HepG2 (cell line): ENCODE data around the gene CFAP300. TPM values are rescaled to one million over a fixed set of nuclear protein-coding genes. Genes with fewer than 3 reads are reported as not detected.

ENCODE experiments used
- ATAC-seq: fragments of 200-7000 bp; cut with Tn5 transposase; 3 replicates; pipeline ENCODE4 v1.9.1; 2020; ENCODE audit warnings: mild to moderate bottlenecking, moderate library complexity
- Bru-seq: library from RNA; stranded (reverse); fragments of 400-500 nt; gene quantifications from one replicate; lab custom pipeline; 2021; lab: Mats Ljungman, UMichigan
- BruChase-seq, 2 experiments: library from RNA; stranded (reverse); fragments of 400-500 nt; gene quantifications; one replicate each; lab custom pipeline; 2021; lab: Mats Ljungman, UMichigan
- BruUV-seq: library from RNA; stranded (reverse); fragments of 400-500 nt; replicated peaks from 2 replicates; lab custom pipeline; 2021; lab: Mats Ljungman, UMichigan
- CTCF ChIA-PET: fragments of 300-600 bp; formaldehyde crosslinking; extraction: SDS; loops from one replicate; lab custom pipeline; 2021; ENCODE audit warnings: low total read pairs, inconsistent platforms, low intra/inter-chr PET ratio; lab: Yijun Ruan, JAX
- POLR2A ChIA-PET: fragments of 350-600 bp; sonication (Branson Sonifier 250); formaldehyde crosslinking; loops from one replicate; lab custom pipeline; 2020; ENCODE audit warnings: antibody characterized with exemption, inconsistent platforms; lab: Yijun Ruan, JAX
- DNase-seq: peaks from one replicate; pipeline ENCODE4 v3.0.0-alpha.2; 2015; ENCODE audit warnings: low spot score
- FAIRE-seq: peaks from 3 replicates; lab custom pipeline; 2011; peaks lifted over from hg19 to GRCh38; lab: Jason Lieb, UNC
- H2AFZ ChIP-seq: one replicate; pipeline ENCODE4 v1.6.1; 2011; ENCODE audit warnings: low read length, inconsistent platforms
- H3K27ac ChIP-seq: fragments of 300-600 bp; 3 replicates; pipeline ENCODE4 v1.8.0; 2011; ENCODE audit warnings: mixed run types, mild to moderate bottlenecking, mixed read lengths, low read length, inconsistent platforms; ENCODE audit not compliant: insufficient read depth; ENCODE audit errors: extremely low read length
- H3K27me3 ChIP-seq, 2 experiments: fragments of 200-600 bp in 1 of 2; 2 replicates in 1 of 2; 3 replicates in 1 of 2; pipeline versions ENCODE4 v1.6.0 to v1.8.0; 2011; ENCODE audit warnings: low read length in 2 of 2, mild to moderate bottlenecking in 2 of 2, moderate library complexity in 2 of 2, inconsistent platforms in 1 of 2; ENCODE audit not compliant: insufficient read depth in 2 of 2, control insufficient read depth in 1 of 2
- H3K36me3 ChIP-seq, 2 experiments: fragments of 200-600 bp in 1 of 2; replicated peaks in 1 of 2; 2 replicates in 1 of 2; 3 replicates in 1 of 2; pipeline versions ENCODE4 v1.5.1 to v1.8.0; 2011; ENCODE audit warnings: low read length in 2 of 2, inconsistent platforms in 1 of 2; ENCODE audit not compliant: insufficient read depth in 2 of 2, control insufficient read depth in 1 of 2
- H3K4me1 ChIP-seq: 2 replicates; pipeline ENCODE4 v1.5.1; 2012; ENCODE audit warnings: low read length, inconsistent platforms; ENCODE audit not compliant: insufficient read depth
- H3K4me2 ChIP-seq: 2 replicates; pipeline ENCODE4 v1.6.0; 2011; ENCODE audit warnings: low read depth, low read length, inconsistent platforms
- H3K4me3 ChIP-seq, 3 experiments: fragments of 200-600 bp in 1 of 3; sonication (generic), shearing (Covaris generic) in 1 of 3; replicated peaks in 1 of 3; 2 replicates each; pipeline ENCODE4 v1.5.1; 2011 to 2016; ENCODE audit warnings: low read length in 3 of 3, inconsistent platforms in 2 of 3, low read depth in 2 of 3, mild to moderate bottlenecking in 2 of 3, control low read depth in 1 of 3, mixed read lengths in 1 of 3; ENCODE audit not compliant: insufficient read depth in 1 of 3
- H3K79me2 ChIP-seq: one replicate; pipeline ENCODE4 v1.6.1; 2011; ENCODE audit warnings: low read length, inconsistent platforms; ENCODE audit not compliant: insufficient read depth
- H3K9ac ChIP-seq: 2 replicates; pipeline ENCODE4 v1.6.0; 2011; ENCODE audit warnings: mild to moderate bottlenecking, low read depth, low read length, inconsistent platforms; ENCODE audit not compliant: insufficient read depth
- H3K9me3 ChIP-seq: 2 replicates; pipeline ENCODE4 v1.5.1; 2012; ENCODE audit warnings: mild to moderate bottlenecking, low read length
- H4K20me1 ChIP-seq: 2 replicates; pipeline ENCODE4 v1.6.0; 2011; ENCODE audit warnings: inconsistent platforms, mild to moderate bottlenecking, low read length, moderate library complexity; ENCODE audit not compliant: insufficient read depth
- GABPB1 ChIP-seq: IDR thresholded peaks from 2 replicates; pipeline ENCODE4 v1.6.1; 2016; ENCODE audit warnings: mild to moderate bottlenecking, missing genetic modification reagents, moderate library complexity, missing compliant biosample characterization
- MED8 ChIP-seq: sonication (generic); formaldehyde crosslinking; IDR thresholded peaks from 2 replicates; pipeline ENCODE4 v1.8.1; 2023; ENCODE audit warnings: mild to moderate bottlenecking, missing genetic modification reagents; ENCODE audit not compliant: insufficient replicate concordance
- RFX3 ChIP-seq: IDR thresholded peaks from 2 replicates; pipeline ENCODE4 v1.6.1; 2016; ENCODE audit warnings: missing biosample characterization, missing genetic modification reagents
- ZNF687 ChIP-seq: sonication (generic); formaldehyde crosslinking; IDR thresholded peaks from 2 replicates; pipeline ENCODE4 v1.5.1; 2020; ENCODE audit warnings: mild to moderate bottlenecking, missing genetic modification reagents, moderate library complexity
- WGBS: methylation state at CpG from one replicate; pipeline ENCODE4 v1.1.6; 2017; ENCODE audit warnings: low lambda C conversion rate; 5-methylcytosine and 5-hydroxymethylcytosine counted together
- in situ Hi-C: cut with HindIII; loops from 2 replicates; pipeline ENCODE4 v1.10.0; 2017; ENCODE audit warnings: low pct_unique_long_range_greater_than_20kb; ENCODE audit not compliant: extremely low pct_ligation_motif_present
- intact Hi-C: fragments of 100-400 bp; cut with micrococcal nuclease; formaldehyde crosslinking; loops from one replicate; pipeline ENCODE4 v1.10.0; 2022; ENCODE audit not compliant: unreplicated experiment
- long read RNA-seq, 2 experiments: library from RNA in 1 of 2; library from polyadenylated mRNA in 1 of 2; stranded (forward) in 1 of 2; unstranded in 1 of 2; transcript quantifications; one replicate each; pipeline ENCODE4 v2.0.0, GENCODE V29; 2019 to 2022
- polyA minus RNA-seq, 3 experiments: library from RNA; depleted of rRNA, polyadenylated mRNA; stranded (reverse); fragments of >200 nt; gene quantifications; 2 replicates each; pipeline ENCODE4 v1.2.3, GENCODE V29; 2011; ENCODE audit warnings: low replicate concordance in 1 of 3
- polyA plus RNA-seq, 8 experiments: library from polyadenylated mRNA; depleted of rRNA in 3 of 8; stranded (reverse) in 7 of 8; unstranded in 1 of 8; fragments of >200 nt; fragmentation: Illumina TruSeq in 4 of 8; extraction: Trizol in 4 of 8; gene quantifications; 2 replicates each; pipeline versions ENCODE4 v1.2.1 to v1.2.3, GENCODE V29; 2011 to 2016; ENCODE audit warnings: low read depth in 4 of 8, missing spikeins in 1 of 8, mixed read lengths in 1 of 8; ENCODE audit not compliant: insufficient read depth in 1 of 8
- total RNA-seq, 5 experiments: library from RNA; depleted of rRNA; stranded (reverse); fragments of >200 nt; fragmentation: Illumina TruSeq; extraction: Trizol; gene quantifications; 2 replicates each; pipeline ENCODE4 v1.2.3, GENCODE V29; 2016; ENCODE audit warnings: low read depth in 1 of 5
- TF ChIP-seq, protein P1 (sequence below): sonication (generic); formaldehyde crosslinking; IDR thresholded peaks from 2 replicates; pipeline ENCODE4 v1.4.0; 2020; ENCODE audit warnings: missing genetic modification reagents, borderline replicate concordance
- TF ChIP-seq, protein P2 (sequence below): sonication (generic); formaldehyde crosslinking; IDR thresholded peaks from 2 replicates; pipeline ENCODE4 v1.5.0; 2020; ENCODE audit warnings: missing genetic modification reagents

The CFAP300 gene
- not detected in 2 replicates for total RNA-seq (2016; rRNA removed; fragmentation: Illumina TruSeq; extraction: Trizol)
- not detected in 2 replicates for total RNA-seq (2016; cell fraction: cytosol; rRNA removed; fragmentation: Illumina TruSeq; extraction: Trizol; ENCODE audit: low read depth)
- total RNA-seq (2016; cell fraction: insoluble cytoplasmic fraction; rRNA removed; fragmentation: Illumina TruSeq; extraction: Trizol) = not detected in 2 replicates
- total RNA-seq (2016; cell fraction: membrane; rRNA removed; fragmentation: Illumina TruSeq; extraction: Trizol) = not detected in 2 replicates
- not detected in 2 replicates for total RNA-seq (2016; cell fraction: nucleus; rRNA removed; fragmentation: Illumina TruSeq; extraction: Trizol)
- not detected in 2 replicates for polyA plus RNA-seq (2011; rRNA removed)
- polyA plus RNA-seq (2011; cell fraction: cytosol; rRNA removed) = not detected in 2 replicates
- not detected in 2 replicates for polyA plus RNA-seq (2011; cell fraction: nucleus; rRNA removed)
- not detected in 2 replicates for polyA plus RNA-seq (2012)
- polyA plus RNA-seq (2016; cell fraction: cytosol; fragmentation: Illumina TruSeq; extraction: Trizol; ENCODE audit: low read depth) = not detected in 2 replicates
- polyA plus RNA-seq (2016; cell fraction: insoluble cytoplasmic fraction; fragmentation: Illumina TruSeq; extraction: Trizol; ENCODE audit: low read depth) = not detected in 2 replicates
- polyA plus RNA-seq (2016; cell fraction: membrane; fragmentation: Illumina TruSeq; extraction: Trizol; ENCODE audit: low read depth) = not detected in 2 replicates
- polyA plus RNA-seq (2016; cell fraction: nucleus; fragmentation: Illumina TruSeq; extraction: Trizol; ENCODE audit: insufficient read depth, low read depth) = not detected in 2 replicates
- not detected in 2 replicates for polyA minus RNA-seq (2011; rRNA and poly(A)+ RNA removed; ENCODE audit: low replicate concordance)
- not detected in 2 replicates for polyA minus RNA-seq (2011; cell fraction: cytosol; rRNA and poly(A)+ RNA removed)
- polyA minus RNA-seq (2011; cell fraction: nucleus; rRNA and poly(A)+ RNA removed) = not detected in 2 replicates
- Bru-seq, nascent RNA = percentile 3 among the genes with signal in this experiment
- BruChase-seq, experiment 1, labeled RNA remaining after a 6-hour chase = percentile 11 among the genes with signal in this experiment
- BruChase-seq, experiment 2, labeled RNA remaining after a 2-hour chase = percentile 9 among the genes with signal in this experiment
- long read RNA-seq, experiment 1 = 0 reads
- long read RNA-seq, experiment 2 = 0 reads

GRCh38 chr11:102047305-102047924 lies at the start of gene CFAP300:
Gene CFAP300 (plus strand): TSS chr11:102047437. CDS start chr11:102047471, 34 bp downstream.
- in situ Hi-C loops (no loop called here), intact Hi-C loops (no loop called here)
- WGBS = 49% methylated on average over 20 of the region's 45 CpGs
- POLR2A ChIA-PET = no interaction called here
- Histone ChIP-seq H4K20me1 (no peaks in the 10 kb centered on the region), H2AFZ (no peak within 1 kb of the TSS), H3K9me3 (no peaks in the 10 kb centered on the region), H3K36me3 (no peaks in the 10 kb centered on the region), H3K27me3 (peaks cover 2 to 11% of the 10 kb centered on the region in 2 experiments; a peak in 2 of 5 replicates)
- no peak for DNase-seq
- ATAC-seq = peak; percentile 47
- TF ChIP-seq, protein P1, sequence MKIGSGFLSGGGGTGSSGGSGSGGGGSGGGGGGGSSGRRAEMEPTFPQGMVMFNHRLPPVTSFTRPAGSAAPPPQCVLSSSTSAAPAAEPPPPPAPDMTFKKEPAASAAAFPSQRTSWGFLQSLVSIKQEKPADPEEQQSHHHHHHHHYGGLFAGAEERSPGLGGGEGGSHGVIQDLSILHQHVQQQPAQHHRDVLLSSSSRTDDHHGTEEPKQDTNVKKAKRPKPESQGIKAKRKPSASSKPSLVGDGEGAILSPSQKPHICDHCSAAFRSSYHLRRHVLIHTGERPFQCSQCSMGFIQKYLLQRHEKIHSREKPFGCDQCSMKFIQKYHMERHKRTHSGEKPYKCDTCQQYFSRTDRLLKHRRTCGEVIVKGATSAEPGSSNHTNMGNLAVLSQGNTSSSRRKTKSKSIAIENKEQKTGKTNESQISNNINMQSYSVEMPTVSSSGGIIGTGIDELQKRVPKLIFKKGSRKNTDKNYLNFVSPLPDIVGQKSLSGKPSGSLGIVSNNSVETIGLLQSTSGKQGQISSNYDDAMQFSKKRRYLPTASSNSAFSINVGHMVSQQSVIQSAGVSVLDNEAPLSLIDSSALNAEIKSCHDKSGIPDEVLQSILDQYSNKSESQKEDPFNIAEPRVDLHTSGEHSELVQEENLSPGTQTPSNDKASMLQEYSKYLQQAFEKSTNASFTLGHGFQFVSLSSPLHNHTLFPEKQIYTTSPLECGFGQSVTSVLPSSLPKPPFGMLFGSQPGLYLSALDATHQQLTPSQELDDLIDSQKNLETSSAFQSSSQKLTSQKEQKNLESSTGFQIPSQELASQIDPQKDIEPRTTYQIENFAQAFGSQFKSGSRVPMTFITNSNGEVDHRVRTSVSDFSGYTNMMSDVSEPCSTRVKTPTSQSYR (CRISPR knock-in tag) = no peak
- TF ChIP-seq MED8 (CRISPR knock-in tag) (no peak), ZNF687 (peak; percentile 48), GABPB1 (CRISPR knock-in tag) (peak; percentile 15; the same call in 1 of the 2 replicates), RFX3 (peak; percentile 41; the same call in 1 of the 2 replicates)
- TF ChIP-seq, protein P2, sequence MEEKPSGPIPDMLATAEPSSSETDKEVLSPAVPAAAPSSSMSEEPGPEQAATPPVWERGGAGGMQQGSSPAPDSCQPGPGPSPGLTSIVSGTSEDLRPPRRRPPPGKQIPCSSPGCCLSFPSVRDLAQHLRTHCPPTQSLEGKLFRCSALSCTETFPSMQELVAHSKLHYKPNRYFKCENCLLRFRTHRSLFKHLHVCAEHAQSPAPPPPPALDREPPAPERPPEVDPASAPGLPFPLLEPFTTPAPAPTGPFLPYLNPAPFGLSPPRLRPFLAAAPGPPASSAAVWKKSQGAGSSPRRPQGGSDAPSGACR (CRISPR knock-in tag) = no peak
- TF ChIP-seq, all 625 proteins: peak for 3
- Histone ChIP-seq H3K4me2 (peak within 1 kb of the TSS; percentile 50), H3K27ac (no peak within 1 kb of the TSS), H3K9ac (no peak within 1 kb of the TSS), H3K4me3 (peak within 1 kb of the TSS in 1 of 3 experiments; percentile 58; a peak in 1 of 6 replicates), H3K79me2 (no peaks in the 10 kb centered on the region), H3K4me1 (peaks cover 5% of the 10 kb centered on the region; the same call in 1 of the 2 replicates)
- no peak for FAIRE-seq
- BruUV-seq = no TSS peak
- CTCF ChIA-PET = no interaction called here
